GM23248 (cell line): ENCODE data around the gene SUN5.

Source experiments
- EZH2 ChIP-seq: fragments of 200-600 bp; sonication (generic); IDR thresholded peaks from 2 replicates; pipeline ENCODE4 v1.6.1; 2018; ENCODE audit warnings: antibody characterized with exemption, mild to moderate bottlenecking; ENCODE audit not compliant: insufficient read depth, poor library complexity, severe bottlenecking
- EZH2phosphoT487 ChIP-seq: fragments of 200-600 bp; sonication (generic); IDR thresholded peaks from 2 replicates; pipeline ENCODE4 v1.6.1; 2018; ENCODE audit warnings: antibody characterized with exemption, moderate library complexity, mild to moderate bottlenecking, low read depth; ENCODE audit not compliant: insufficient read depth

GRCh38 chr20:32989507-32990283 lies 14.5 kb downstream of the SUN5 start:
- no peak for TF ChIP-seq EZH2phosphoT487
- no peak for TF ChIP-seq EZH2
